ENCODE results near the gene TRIM5. TPM values are rescaled to one million over a fixed set of nuclear protein-coding genes. Genes with fewer than 3 reads are reported as not detected.
"Not testable (repeated sequence)": the region's sequence is repeated elsewhere in the genome, so short reads cannot be mapped to it uniquely, and the experiment has no call there.

TRIM5 gene
- polyA plus RNA-seq, 1 donor, result 23.9 TPM

GRCh38 chr11:5703741-5704536 lies 19.1 kb upstream of the TRIM5 start:
- WGBS (ENCODE audit: insufficient coverage, low lambda C conversion rate), result 75% methylated on average over 2 of the region's 2 CpGs
- Histone ChIP-seq H3K36me3 (ENCODE audit: control insufficient read depth, insufficient read depth, low read length) (no peaks in the 10 kb centered on the region), H3K4me3 (ENCODE audit: low read length) (no peak overlapping the region)

DNA sequence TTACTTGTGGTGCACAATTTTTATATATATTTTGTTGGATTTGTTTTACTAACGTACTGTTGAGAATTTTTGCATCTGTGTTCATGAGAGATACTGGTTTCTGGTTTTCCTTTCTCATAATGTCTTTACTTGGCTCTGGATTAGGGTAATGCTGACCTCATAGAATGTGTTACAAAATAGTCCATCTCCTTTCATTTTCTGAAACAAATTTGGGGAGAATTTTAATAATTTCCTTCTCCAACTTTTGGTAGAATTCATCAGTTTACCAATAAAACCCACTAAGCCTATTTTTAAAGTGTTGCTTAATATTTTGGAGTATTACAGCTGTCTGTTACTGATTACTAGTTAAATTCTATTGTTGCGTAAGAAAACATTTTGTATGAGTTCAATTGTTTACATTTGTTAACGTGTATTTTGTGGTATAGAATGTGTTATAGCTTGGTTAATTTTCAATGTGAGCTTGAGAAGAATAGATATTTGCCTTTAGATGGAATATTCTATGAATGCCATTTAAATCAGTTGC lies 16.2 kb upstream of the TRIM5 start:
- DNase-seq, result no peak
- H3K4me1 ChIP-seq (ENCODE audit: control insufficient read depth, insufficient read depth, low read length), result no peaks in the 10 kb centered on the region
- H3K27me3 ChIP-seq (ENCODE audit: control insufficient read depth, insufficient read depth, low read length), result no peaks in the 10 kb centered on the region
- H3K9me3 ChIP-seq (ENCODE audit: control insufficient read depth, low read depth, low read length), result no peaks in the 10 kb centered on the region
- no peak overlapping the region for H3K27ac ChIP-seq (ENCODE audit: low read length)
- H3K36me3 ChIP-seq (ENCODE audit: control insufficient read depth, insufficient read depth, low read length), result peaks cover 2% of the 10 kb centered on the region
- H3K4me3 ChIP-seq (ENCODE audit: low read length), result no peak overlapping the region
- 21% methylated on average over 2 of the region's 3 CpGs for WGBS (ENCODE audit: insufficient coverage, low lambda C conversion rate)

More at GRCh38 chr11:5703741-5704536, 19.1 kb upstream of the TRIM5 start:
- H3K9me3 ChIP-seq (ENCODE audit: control insufficient read depth, low read depth, low read length), result no peaks in the 10 kb centered on the region
- no peak overlapping the region for H3K27ac ChIP-seq (ENCODE audit: low read length)
- no peak for DNase-seq
- H3K27me3 ChIP-seq (ENCODE audit: control insufficient read depth, insufficient read depth, low read length), result no peaks in the 10 kb centered on the region
- no peaks in the 10 kb centered on the region for H3K4me1 ChIP-seq (ENCODE audit: control insufficient read depth, insufficient read depth, low read length)

DNA sequence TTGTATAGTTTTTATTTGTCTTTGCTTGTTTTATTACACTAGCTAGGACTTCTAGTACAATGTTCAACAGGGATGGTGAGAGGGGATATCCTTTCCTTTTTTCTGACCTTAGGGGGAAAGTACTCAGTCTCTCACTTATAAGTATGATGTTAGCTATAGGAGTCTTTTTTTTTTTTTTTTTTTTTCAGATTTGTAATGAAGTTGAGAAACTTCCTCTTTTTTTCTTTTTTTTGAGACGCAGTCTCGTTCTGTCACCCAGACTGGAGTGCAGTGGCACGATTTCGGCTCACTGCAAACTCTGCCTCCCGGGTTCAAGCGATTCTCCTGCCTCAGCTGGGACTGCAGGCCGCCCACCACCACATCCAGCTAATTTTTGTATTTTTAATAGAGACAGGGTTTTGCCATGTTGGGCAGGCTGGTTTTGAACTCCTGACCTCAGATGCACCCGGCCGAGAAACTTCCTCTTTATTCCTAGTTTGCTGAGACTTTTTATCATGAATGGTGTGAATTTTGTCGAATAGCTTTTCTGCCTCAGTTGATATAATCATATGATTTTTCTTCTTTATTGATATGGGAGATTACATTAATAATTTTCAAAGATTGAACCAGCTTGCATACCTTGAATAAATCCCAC lies 15.7 kb upstream of the TRIM5 start:
- no peak for DNase-seq
- H3K9me3 ChIP-seq (ENCODE audit: control insufficient read depth, low read depth, low read length), result no peaks in the 10 kb centered on the region
- H3K36me3 ChIP-seq (ENCODE audit: control insufficient read depth, insufficient read depth, low read length), result peaks cover 2% of the 10 kb centered on the region
- H3K27me3 ChIP-seq (ENCODE audit: control insufficient read depth, insufficient read depth, low read length), result no peaks in the 10 kb centered on the region
- no peak overlapping the region for H3K27ac ChIP-seq (ENCODE audit: low read length)
- H3K4me3 ChIP-seq (ENCODE audit: low read length), result no peak overlapping the region
- WGBS (ENCODE audit: insufficient coverage, low lambda C conversion rate), result 85% methylated on average over 3 of the region's 10 CpGs
- H3K4me1 ChIP-seq (ENCODE audit: control insufficient read depth, insufficient read depth, low read length), result no peaks in the 10 kb centered on the region

- H3K36me3 ChIP-seq (ENCODE audit: control insufficient read depth, insufficient read depth, low read length), result peaks cover 2% of the 10 kb centered on the region
- DNase-seq, result no peak
- no CpG with 5 or more reads among the region's 7 CpGs for WGBS (ENCODE audit: insufficient coverage, low lambda C conversion rate)
These were observed 13.4 kb upstream of the TRIM5 start for GRCh38 chr11:5698281-5698680.

DNA sequence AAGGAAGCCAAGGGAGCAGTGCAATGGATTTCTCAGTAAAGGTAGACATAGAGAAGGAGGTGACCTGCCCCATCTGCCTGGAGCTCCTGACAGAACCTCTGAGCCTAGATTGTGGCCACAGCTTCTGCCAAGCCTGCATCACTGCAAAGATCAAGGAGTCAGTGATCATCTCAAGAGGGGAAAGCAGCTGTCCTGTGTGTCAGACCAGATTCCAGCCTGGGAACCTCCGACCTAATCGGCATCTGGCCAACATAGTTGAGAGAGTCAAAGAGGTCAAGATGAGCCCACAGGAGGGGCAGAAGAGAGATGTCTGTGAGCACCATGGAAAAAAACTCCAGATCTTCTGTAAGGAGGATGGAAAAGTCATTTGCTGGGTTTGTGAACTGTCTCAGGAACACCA lies 11.3 kb upstream of the TRIM5 start:
- DNase-seq, result no peak
- H3K36me3 ChIP-seq (ENCODE audit: control insufficient read depth, insufficient read depth, low read length), result peaks cover 2% of the 10 kb centered on the region
- 80% methylated on average over 2 of the region's 2 CpGs for WGBS (ENCODE audit: insufficient coverage, low lambda C conversion rate)
- H3K4me3 ChIP-seq (ENCODE audit: low read length), result no peak overlapping the region
- no peaks in the 10 kb centered on the region for H3K9me3 ChIP-seq (ENCODE audit: control insufficient read depth, low read depth, low read length)
- H3K27me3 ChIP-seq (ENCODE audit: control insufficient read depth, insufficient read depth, low read length), result no peaks in the 10 kb centered on the region
- no peak overlapping the region for H3K27ac ChIP-seq (ENCODE audit: low read length)
- H3K4me1 ChIP-seq (ENCODE audit: control insufficient read depth, insufficient read depth, low read length), result no peaks in the 10 kb centered on the region

More at GRCh38 chr11:5698281-5698680, 13.4 kb upstream of the TRIM5 start:
- Histone ChIP-seq H3K4me1 (ENCODE audit: control insufficient read depth, insufficient read depth, low read length) (no peaks in the 10 kb centered on the region), H3K27ac (ENCODE audit: low read length) (no peak overlapping the region), H3K27me3 (ENCODE audit: control insufficient read depth, insufficient read depth, low read length) (no peaks in the 10 kb centered on the region), H3K9me3 (ENCODE audit: control insufficient read depth, low read depth, low read length) (no peaks in the 10 kb centered on the region), H3K4me3 (ENCODE audit: low read length) (no peak overlapping the region)

DNA sequence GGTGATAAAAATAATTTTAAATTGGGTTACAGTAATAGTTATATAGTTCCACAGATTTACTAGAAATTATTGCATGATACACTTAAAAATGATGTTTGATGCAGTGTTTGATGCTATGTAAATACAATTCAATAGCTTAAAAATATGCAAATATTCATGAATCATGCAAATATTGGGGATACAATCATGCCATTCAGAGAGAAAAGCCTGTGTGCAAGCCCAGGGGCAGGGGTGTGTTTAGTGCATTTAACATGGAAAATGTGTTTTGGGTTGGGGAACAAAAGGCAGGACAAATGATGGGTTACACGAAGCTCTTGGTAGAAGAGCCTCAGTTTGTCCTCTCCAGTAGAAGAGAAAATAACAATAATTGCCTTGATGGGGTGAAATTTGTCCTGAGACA lies 10.7 kb upstream of the TRIM5 start:
- 80% methylated on average over 1 of the region's 1 CpG for WGBS (ENCODE audit: insufficient coverage, low lambda C conversion rate)
- Histone ChIP-seq H3K9me3 (ENCODE audit: control insufficient read depth, low read depth, low read length) (no peaks in the 10 kb centered on the region), H3K27ac (ENCODE audit: low read length) (no peak overlapping the region), H3K4me3 (ENCODE audit: low read length) (no peak overlapping the region), H3K36me3 (ENCODE audit: control insufficient read depth, insufficient read depth, low read length) (peaks cover 2% of the 10 kb centered on the region), H3K4me1 (ENCODE audit: control insufficient read depth, insufficient read depth, low read length) (no peaks in the 10 kb centered on the region), H3K27me3 (ENCODE audit: control insufficient read depth, insufficient read depth, low read length) (no peaks in the 10 kb centered on the region)
- no peak for DNase-seq

GRCh38 chr11:5694642-5695041 lies 9.8 kb upstream of the TRIM5 start:
- Histone ChIP-seq H3K9me3 (ENCODE audit: control insufficient read depth, low read depth, low read length) (no peaks in the 10 kb centered on the region), H3K4me3 (ENCODE audit: low read length) (no peak overlapping the region), H3K27me3 (ENCODE audit: control insufficient read depth, insufficient read depth, low read length) (no peaks in the 10 kb centered on the region), H3K27ac (ENCODE audit: low read length) (no peak overlapping the region), H3K4me1 (ENCODE audit: control insufficient read depth, insufficient read depth, low read length) (no peaks in the 10 kb centered on the region), H3K36me3 (ENCODE audit: control insufficient read depth, insufficient read depth, low read length) (peaks cover 2% of the 10 kb centered on the region)
- WGBS (ENCODE audit: insufficient coverage, low lambda C conversion rate), result 86% methylated on average over 1 of the region's 1 CpG
- DNase-seq, result no peak

- WGBS (ENCODE audit: insufficient coverage, low lambda C conversion rate), result 97% methylated on average over 3 of the region's 3 CpGs
- no peak overlapping the region for H3K4me3 ChIP-seq (ENCODE audit: low read length)
- no peaks in the 10 kb centered on the region for H3K9me3 ChIP-seq (ENCODE audit: control insufficient read depth, low read depth, low read length)
- H3K27ac ChIP-seq (ENCODE audit: low read length), result no peak overlapping the region
- H3K4me1 ChIP-seq (ENCODE audit: control insufficient read depth, insufficient read depth, low read length), result no peaks in the 10 kb centered on the region
- no peaks in the 10 kb centered on the region for H3K27me3 ChIP-seq (ENCODE audit: control insufficient read depth, insufficient read depth, low read length)
- H3K36me3 ChIP-seq (ENCODE audit: control insufficient read depth, insufficient read depth, low read length), result no peaks in the 10 kb centered on the region
- no peak for DNase-seq
These were observed 7.1 kb upstream of the TRIM5 start for GRCh38 chr11:5691964-5692361.

- not testable (repeated sequence) for H3K4me1 ChIP-seq (ENCODE audit: control insufficient read depth, insufficient read depth, low read length); H3K27me3 ChIP-seq (ENCODE audit: control insufficient read depth, insufficient read depth, low read length); H3K36me3 ChIP-seq (ENCODE audit: control insufficient read depth, insufficient read depth, low read length); DNase-seq; H3K9me3 ChIP-seq (ENCODE audit: control insufficient read depth, low read depth, low read length); H3K27ac ChIP-seq (ENCODE audit: low read length)
- H3K4me3 ChIP-seq (ENCODE audit: low read length), result peak overlapping the region; percentile 7
- WGBS (ENCODE audit: insufficient coverage, low lambda C conversion rate), result 86% methylated on average over 3 of the region's 12 CpGs
These were observed 6.5 kb upstream of the TRIM5 start for GRCh38 chr11:5691238-5691963.

DNA sequence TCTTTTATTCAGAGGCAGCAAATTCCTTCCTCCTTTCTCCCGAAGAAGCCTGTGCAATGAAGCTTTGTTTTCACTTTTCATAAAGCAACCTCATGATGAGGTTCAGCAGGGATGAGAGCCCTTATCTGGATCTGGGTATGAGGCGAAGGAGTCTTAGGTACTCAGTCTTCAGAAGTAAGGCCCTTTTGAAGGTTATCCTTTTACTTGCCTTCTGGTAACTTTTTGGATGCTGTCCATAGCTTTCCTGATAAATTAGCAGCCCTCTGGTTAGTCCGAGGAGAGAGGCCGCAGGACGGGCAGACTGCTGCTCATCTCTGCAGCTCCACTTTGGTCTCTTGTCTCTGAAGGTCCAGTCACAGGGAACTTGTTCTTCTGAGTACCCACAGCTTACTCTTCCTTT lies 5.9 kb upstream of the TRIM5 start:
- DNase-seq, result no peak
- no peak overlapping the region for H3K27ac ChIP-seq (ENCODE audit: low read length)
- no CpG with 5 or more reads among the region's 5 CpGs for WGBS (ENCODE audit: insufficient coverage, low lambda C conversion rate)
- H3K4me1 ChIP-seq (ENCODE audit: control insufficient read depth, insufficient read depth, low read length), result no peaks in the 10 kb centered on the region
- no peaks in the 10 kb centered on the region for H3K27me3 ChIP-seq (ENCODE audit: control insufficient read depth, insufficient read depth, low read length)
- H3K36me3 ChIP-seq (ENCODE audit: control insufficient read depth, insufficient read depth, low read length), result no peaks in the 10 kb centered on the region
- H3K9me3 ChIP-seq (ENCODE audit: control insufficient read depth, low read depth, low read length), result no peaks in the 10 kb centered on the region
- peak overlapping the region; percentile 7 for H3K4me3 ChIP-seq (ENCODE audit: low read length)
